ENCODE results near the gene ASXL2.
"Not testable (repeated sequence)": the region's sequence is repeated elsewhere in the genome, so short reads cannot be mapped to it uniquely, and the experiment has no call there.

ASXL2 gene

DNA sequence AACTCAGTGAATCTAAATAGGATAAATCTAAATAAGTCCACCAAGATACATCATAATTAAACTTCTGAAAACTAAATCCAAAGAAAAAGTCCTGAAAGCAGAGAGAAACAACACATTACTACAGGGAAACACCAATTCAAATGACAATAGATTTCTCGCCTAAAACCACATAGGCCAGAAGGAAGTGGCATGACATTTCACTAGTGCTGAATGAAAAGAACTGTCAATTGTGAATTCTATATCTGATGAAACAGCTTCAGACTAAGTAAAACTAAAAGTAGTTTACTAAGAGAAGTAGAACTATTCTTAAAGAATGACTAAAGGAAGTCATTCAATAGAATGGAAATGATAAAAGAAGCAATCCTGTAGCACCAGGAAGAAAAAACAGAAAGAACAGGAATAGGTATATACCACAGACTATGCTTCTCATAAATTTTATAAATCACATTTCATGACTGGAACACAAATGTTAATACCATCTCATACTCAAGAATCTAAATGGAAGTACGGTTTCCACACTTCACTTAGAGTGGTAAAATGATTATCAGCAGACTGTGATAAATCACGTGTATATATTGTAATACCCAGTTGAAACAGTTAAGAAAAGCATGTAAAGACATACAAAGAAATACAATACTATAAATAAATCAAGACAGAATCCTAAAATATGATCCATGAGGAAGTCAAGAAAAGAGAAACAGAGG, 46.4 kb downstream of the ASXL2 start:
- peak; percentile 80 for DNase-seq

DNA sequence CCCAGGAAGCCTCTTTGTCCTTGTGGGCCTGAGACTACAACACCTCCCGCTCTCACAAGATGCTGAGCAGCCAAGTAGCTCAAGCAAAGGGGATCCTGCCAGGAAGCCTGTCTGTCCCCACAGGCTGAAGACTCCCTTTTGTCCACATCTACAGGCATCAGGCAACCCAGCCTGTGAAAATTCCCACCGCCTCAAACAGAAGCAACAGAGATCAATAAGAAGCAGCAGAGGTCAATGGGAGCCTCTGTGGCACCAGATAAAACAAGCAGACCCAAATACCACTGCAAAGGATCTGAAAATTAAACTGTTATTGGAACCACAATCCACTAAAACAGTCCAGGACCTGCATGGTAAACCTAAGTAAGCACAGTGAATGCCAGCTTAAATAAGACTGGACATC, 48.5 kb downstream of the ASXL2 start:
- no peak for DNase-seq

- no peak for DNase-seq
These were observed 48.9 kb downstream of the ASXL2 start for GRCh38 chr2:25829377-25829704.

- DNase-seq = not testable (repeated sequence)
These were observed 49.5 kb downstream of the ASXL2 start for GRCh38 chr2:25828532-25829376.

- peak; percentile 75 for DNase-seq
These were observed 53.0 kb downstream of the ASXL2 start for GRCh38 chr2:25825238-25825637.

- no peak for DNase-seq
These were observed 53.6 kb downstream of the ASXL2 start for GRCh38 chr2:25824718-25825117.

DNA sequence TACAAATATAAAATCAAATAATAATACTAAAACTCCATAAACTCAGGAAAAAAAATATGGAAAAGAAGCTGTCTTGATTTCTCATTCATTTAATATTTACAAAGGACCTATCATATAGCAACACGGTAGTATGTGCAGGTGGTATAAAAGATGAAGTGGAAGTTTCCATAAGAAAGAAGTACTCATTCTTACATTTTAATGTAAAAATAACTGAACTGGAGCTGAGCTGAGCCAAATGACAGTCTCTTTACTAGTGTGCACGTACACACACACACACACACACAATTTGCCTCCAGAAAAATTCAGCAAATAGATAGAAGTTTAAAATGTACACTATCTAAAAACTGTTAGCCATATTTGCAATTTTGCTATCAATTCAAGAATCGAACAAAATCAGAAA, 54.1 kb downstream of the ASXL2 start:
- no peak for DNase-seq

DNA sequence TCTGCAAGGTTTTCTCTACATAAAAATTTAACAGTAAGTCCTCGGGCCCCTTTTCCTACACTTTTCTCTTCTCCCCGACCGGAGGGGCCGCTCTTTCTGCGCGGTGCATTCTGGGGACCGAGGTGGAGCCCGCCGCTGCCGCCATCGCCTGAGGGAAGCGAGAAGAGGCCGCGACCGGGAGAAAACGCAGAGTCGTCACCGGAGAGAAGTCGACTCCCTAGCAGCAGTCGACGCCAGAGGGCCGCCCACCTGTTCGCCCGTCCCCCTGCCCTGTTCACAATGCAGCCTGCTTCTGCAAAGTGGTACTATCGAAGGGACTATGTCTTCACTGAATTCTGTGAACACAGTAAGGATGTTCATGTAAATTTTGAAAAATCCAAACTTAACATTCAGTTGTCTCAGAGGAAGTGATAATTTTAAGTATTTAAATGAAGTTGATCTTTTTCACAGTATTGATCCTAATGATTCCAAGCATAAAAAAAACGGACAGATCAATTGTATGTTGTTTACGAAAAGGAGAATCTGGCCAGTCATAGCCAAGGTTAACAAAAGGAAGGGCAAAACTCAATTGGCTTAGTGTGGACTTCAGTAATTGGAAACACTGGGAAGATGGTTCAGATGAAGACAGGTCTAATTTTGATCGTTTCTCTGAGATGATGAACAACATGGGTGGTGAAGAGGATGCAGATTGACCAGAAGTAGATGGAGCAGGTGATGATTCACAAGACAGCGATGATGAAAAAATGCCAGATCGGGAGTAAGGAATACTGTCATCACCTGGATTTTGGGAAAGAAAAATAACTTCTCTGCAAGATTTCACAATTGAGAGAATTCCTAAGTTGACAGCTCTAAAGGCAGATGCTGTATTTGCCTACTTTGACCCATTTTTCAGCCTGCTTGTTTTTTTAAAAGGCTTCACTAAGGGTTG, 55.8 kb downstream of the ASXL2 start:
- peak; percentile 78 for DNase-seq

DNA sequence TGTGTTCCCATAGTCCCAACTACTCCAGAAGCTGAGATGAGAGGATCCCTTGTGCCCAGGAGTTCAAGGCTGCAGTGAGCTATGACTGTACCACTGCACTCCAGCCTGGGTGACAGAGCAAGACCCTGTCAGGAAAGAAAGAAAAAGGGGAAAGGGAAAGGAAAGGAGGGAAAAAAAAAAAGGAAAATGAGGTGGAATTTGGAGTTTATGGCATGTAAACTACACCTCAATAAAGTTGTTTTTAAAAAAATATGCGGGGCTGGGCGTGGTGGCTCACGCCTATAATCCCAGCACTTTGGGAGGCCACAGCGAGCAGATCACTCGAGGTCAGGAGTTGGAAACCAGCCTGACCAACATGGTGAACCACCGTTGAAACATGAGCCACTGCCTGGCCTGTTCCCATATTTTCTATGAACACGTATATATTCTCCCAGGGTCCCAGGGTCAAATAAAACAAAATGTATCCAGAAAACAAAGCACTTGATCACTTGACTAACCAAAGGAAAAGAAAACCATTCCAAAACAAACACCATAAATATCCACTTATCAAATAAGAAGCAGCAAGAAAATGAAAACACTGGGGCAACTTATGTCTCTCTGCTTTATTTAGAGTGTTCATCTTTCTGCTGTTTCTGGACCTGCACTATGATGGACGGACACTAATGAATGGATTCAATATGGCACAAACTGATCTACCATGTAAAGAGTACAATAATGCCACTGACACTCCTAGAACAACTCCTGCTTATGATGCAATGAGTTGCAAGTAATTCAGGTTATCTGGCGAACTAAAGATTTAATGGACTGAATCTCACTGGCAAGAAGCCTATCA, 56.8 kb downstream of the ASXL2 start:
- no peak for DNase-seq

GRCh38 chr2:25819597-25820039, 58.7 kb downstream of the ASXL2 start:
- no peak for DNase-seq

GRCh38 chr2:25817630-25818029, 60.7 kb downstream of the ASXL2 start:
- DNase-seq = peak; percentile 90

DNA sequence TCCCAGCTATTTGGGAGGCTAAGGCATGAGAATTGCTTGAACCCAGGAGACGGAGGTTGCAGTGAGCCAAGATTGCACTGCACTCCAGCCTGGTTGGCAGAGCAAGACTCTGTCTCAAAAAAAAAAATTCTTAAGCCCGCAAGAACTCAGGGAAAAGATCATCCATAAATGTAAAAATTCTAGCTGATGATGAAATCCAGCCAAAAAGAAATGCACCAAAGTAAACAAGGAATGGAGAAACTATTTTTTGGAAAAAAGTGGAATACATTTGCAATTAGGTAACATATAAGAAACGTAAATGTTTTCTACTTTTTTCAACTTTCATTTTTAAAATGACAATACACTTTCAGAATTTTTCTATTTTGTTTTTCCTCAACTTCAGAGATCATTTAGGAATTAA, 61.3 kb downstream of the ASXL2 start:
- no peak for DNase-seq

DNA sequence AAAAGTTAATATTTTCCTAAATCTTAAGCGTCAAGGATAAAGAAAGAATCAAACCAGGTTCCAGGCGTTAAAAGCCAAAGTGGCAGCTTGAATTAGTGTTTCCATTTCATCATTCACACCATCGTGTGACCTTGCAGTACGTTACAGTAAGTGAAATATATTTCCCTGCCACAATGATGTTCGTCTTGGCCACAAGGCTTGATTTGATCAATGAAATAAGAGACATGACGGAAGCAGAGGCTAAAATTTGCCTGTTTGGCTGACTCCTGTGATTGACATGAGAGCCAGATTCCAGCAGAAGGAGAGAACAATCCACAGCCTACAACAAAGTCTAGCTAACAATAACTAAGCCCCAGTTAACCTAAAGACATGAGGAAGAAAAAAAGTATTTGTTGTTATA, 62.0 kb downstream of the ASXL2 start:
- DNase-seq = peak; percentile 57

DNA sequence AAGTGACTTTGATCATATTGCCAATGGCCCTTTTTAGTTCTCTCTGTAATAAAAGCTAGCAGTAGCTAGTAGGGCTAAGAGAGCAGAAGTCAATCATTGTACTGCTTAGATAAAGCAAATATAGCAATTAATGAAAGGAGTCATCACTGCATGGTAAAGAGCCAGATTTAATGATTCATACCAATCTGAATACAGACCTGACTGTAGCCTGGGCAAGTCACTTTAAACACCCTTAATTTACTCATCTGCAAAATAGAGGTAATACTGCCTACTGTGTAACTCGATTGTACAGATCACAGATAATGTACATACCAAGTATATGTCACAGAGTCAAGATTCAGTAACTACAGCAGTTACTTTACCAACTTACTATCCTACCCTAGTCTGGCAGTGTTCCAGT, 63.6 kb downstream of the ASXL2 start:
- no peak for DNase-seq

GRCh38 chr2:25810428-25810827, 67.9 kb downstream of the ASXL2 start:
- no peak for DNase-seq

DNA sequence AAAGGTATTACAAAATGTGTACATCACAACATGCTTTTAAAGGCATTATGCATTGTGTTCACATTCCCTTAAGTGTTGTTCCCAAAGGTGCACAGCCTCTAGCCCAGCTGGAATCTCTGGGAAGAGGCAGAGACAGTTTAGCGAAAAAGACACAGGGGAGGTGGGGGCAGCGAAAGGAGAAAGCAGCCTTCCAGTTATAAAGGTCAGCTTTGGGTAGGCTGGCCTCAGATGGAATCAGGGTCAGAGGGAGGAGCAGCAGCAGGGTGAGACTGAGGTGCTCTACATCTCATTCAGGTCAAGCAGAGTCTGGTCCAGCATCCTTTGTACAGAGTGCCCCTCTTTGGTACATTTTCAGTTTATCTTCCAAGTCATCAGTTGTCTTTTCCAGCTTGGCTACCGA, 68.6 kb downstream of the ASXL2 start:
- no peak for DNase-seq

DNA sequence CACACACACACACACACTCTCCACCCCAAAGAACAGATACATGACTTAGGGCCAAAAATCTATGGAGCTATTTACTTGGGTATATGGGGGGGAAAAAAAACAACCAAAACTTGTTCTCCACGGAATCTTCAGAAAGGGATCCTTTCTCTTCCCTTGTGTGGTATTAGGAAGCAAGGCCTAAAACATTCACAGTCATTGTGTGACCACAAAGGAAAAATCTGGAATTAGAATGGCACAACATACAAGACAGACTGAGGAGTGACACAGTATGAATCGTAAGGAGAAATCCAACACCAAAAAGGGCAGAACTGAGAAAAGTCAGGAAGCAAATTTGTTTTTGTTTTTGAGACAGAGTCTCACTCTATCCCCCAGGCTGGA, 70.3 kb downstream of the ASXL2 start:
- DNase-seq = no peak

DNA sequence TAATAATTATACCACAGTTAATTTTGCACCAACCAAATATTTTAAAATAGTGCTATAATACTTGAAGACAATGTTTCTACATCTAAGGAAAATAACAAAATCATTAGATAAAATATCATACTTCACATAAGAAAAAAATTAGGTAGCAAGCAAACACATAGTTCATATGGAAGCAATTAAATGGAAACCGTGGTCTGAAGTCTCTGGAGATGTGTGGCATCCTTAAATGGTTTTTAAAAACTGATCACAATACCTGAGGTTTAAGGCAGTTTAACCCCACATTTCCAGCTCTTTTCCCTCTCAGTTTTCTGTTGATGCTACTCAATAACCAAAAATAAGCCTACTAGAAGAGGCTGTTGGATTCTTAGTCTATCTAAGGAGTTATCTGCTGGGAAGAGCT, 71.3 kb downstream of the ASXL2 start:
- DNase-seq = no peak

DNA sequence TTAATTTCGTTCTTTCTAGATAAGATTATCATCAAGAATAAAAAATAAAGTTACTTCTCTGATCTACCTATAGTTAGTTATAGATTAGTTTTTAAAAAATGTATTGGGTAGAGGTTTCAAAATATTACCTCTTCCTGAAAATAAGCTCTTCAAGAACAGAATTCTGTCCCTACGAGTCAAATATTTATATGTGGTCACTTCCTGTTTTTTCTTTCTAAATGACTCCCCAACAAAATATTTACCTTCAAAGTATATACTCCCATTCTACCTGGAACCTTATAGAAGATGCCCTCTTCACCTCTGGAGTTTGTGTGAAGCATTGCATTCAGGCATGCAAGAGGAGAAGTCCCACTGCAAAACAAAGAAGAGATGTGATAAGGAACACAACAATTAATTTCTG, 72.3 kb downstream of the ASXL2 start:
- DNase-seq = no peak

DNA sequence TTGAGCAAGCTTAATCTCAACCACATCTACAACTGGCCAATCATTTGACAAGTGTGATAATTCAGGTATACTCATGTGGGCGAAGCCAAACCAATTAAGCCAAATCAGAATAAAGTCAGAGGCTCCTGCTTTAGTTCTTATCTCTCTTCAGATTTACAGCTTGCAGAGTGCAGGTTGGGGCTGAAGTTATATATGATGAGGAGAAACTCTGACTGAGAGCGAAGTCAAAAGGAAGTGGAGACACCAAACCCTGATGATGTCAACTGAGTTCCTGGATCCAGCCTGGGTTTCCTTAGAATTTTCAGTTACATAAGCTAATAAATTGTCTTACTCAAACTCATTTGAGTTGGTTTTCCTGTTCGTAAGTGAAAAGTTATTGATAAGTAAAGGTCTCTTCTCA, 73.9 kb downstream of the ASXL2 start:
- DNase-seq = peak; percentile 51

- no peak for DNase-seq
These were observed 79.0 kb downstream of the ASXL2 start for GRCh38 chr2:25799301-25799700.

All from activated CD4-positive, alpha-beta T cell treated with anti-CD3 and anti-CD28 coated beads, Interleukin-10, Interleukin-2, amounts not matched to agents 100 ng/mL and 50 ng/mL, durations not matched to agents 16 hours and 8 hours (primary cell).